GM19239 (cell line): ENCODE measurements around the gene ZXDC.

Experiments used
- DNase-seq: peaks from one replicate; pipeline ENCODE4 v3.0.0; 2011; ENCODE audit warnings: low spot score; ENCODE audit not compliant: insufficient read length
- FAIRE-seq: peaks from 2 replicates; lab custom pipeline; 2011; peaks lifted over from hg19 to GRCh38; lab: Jason Lieb, UNC

ZXDC gene

GRCh38 chr3:126402178-126402577 lies 73.5 kb downstream of the ZXDC start:
- DNase-seq = no peak
- FAIRE-seq = no peak

- DNase-seq (no peak), FAIRE-seq (no peak)
Measured at GRCh38 chr3:126401611-126402160, 74.0 kb downstream of the ZXDC start.

GRCh38 chr3:126399756-126400155 lies 75.9 kb downstream of the ZXDC start:
- FAIRE-seq = no peak
- no peak for DNase-seq

- DNase-seq (no peak), FAIRE-seq (no peak)
Measured at GRCh38 chr3:126399351-126399735, 76.3 kb downstream of the ZXDC start.

DNA sequence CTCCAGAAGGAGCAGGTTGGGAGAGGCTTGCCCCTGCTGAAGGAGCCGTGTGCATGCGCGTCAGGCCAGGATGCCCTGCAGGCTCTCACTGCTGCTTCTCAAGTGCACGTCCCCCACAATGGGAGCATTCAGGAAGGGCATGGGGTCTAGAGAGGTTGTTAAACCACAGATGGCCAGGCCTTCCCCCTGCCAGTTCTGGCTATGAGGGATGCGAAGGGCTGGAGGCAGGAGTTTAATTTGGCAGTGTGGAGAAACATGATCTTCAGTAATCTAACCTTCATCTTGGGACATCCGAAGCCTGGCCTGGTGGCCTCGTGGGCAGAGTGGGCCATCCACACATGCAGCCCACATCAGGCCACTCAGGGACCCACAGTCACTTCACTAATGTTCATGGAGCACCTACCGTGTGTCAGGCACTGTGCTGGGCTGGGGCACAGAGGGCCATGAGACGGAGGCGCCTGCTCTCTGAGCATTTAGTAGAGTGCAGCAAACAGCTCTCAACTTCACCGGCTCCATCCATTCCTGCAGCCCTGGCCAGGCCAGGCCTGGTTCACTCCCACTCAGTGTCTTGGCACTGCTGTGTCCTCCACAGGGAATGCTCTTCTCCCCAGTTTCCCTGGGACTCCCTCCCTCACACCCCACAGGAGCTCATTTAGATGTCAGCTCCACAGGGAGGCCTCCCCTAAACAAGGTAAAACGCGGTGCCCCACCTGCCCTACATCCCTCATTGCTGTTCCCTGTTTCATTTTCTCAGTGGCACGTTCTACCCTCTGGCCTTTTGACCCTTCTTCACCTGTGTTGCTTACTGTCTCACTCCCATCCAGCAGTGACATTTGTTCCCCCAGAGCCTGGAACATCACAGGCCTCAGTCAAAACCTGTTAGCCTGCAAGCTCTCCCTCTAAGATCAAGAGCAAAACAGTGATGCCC lies 77.0 kb downstream of the ZXDC start:
- FAIRE-seq (peak; percentile 68), DNase-seq (no peak)

- FAIRE-seq (no peak), DNase-seq (no peak)
Measured at GRCh38 chr3:126397610-126398422, 77.9 kb downstream of the ZXDC start.

DNA sequence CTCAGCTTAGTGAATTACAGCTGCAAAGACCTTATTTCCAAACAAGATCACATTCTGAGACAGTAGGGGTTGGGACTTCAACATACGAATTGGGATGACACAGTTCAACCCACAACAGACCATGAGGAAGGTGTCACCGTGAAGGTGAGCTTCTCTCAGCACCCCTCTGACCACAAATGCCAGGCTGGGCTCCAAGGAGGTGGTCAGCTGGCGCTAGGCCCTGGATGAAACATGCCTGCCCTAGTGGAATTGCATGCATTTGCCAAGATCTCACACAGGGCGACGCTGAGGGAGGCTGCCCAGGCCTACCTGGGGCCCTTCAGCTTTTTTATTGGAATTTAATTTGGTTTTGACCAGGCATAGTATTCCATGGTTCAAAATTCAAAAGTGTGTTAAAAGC lies 79.2 kb downstream of the ZXDC start:
- DNase-seq (no peak), FAIRE-seq (no peak)

DNA sequence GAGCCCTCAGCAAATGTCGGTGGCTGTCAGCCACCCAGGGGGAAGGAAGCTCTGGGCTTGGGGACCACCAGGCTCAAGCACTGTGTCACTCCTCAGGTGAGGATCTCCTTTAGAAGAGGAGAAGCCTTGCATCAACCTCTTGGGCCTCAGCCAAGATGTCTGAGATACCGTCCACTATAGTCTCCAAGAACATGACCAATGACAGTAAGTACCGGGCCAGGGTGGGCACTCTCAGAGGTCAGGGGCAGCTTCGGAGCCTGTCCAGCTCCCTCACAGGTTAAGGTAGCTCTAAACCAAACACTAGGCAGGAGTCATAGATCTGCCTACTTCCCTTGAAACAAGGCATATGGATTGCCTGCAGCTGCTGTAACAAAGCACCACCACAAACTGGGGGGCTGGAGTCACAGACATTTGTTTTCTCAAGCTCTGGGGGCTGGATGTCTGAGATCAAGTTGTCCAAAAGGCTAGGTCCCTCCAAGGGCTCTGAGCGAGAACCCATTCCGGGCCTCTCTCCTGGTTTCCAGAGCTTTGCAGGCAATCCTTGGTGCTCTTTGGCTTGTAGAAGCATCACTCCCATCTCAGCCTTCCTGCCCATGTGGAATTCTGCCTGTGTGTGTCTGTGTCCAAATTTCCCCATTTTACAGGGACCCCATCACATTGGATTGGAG lies 79.7 kb downstream of the ZXDC start:
- no peak for FAIRE-seq
- DNase-seq = no peak

DNA sequence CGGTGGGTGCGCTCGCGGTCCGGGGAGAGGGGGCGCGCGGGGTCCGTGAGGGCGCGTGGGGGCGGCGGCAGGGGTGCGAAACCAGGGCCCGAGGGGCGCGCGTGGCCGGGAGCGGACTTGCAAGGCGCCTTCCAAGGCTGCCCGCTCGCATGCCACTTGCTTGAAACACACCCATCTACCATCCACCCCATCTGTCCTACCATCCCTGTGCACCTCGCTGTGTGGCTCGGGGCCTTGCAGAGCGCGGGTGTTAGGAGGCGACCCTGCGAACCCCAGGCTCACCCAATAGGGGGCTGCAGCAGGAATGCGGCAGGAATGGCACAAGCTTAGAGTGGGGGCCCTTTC lies 80.7 kb downstream of the ZXDC start:
- no peak for FAIRE-seq
- no peak for DNase-seq

DNA sequence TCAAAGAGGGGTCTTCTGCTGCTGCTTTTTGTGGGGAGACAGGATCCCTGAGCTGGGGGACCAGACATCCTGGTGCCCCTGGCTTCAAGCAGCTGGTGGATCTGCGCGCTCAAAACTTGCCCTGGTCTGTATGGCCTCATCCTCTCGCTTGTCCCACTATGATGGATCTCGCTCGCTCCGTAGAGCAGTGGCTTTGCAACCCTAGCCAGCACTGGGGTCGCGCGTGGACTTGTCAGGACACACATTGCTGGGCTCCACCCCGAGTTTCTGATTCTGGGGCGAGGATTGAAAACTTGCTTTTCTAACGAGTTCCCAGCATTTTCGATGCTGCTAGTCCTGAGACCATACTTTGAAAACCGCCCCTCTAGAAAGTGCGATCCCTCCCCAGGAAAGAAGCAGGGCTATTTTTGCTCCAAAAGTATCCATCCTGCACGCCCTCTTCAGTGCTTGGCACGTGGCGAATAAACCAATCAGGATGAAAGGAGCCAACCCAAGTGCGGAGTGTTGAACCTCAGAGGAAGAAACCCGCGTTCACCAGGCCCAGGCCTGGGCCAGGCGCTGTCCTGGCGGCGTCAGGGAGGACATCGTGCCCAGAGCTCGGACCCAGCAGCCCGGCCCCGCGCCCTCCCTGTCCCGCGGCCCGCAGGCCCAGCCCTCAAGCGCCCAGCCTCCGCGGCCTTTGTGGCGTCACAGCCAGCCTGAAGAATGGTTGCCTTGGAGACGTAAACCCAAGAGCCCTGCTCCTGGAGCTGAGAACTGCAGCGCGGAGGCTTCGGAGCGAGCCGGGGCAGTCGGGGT lies 81.3 kb downstream of the ZXDC start, which contains the start of gene CFAP100:
TSS of gene CFAP100 (plus strand) at position 731 of the 798 bp plus-strand sequence. CDS start 1,092 bp downstream, outside the sequence.
- no peak for DNase-seq
- FAIRE-seq = no peak

DNA sequence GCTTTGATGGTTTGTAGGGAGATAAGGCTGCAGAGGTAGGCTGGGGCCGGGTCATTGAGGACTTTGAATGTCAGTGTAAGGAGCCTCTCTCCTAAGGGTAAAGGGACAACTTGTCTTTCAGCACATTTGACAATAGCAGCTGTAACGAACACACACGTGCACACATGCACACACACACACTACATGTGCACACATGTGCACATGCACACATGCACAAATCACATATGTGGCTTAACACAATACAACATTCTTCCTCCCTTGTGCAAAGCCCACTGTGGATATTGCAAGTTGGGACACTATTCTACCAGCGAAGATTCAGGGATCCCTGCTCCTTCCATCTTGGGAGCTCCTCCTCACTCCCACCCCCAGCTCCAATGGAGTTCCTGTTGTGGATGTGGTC lies 82.1 kb downstream of the ZXDC start:
- DNase-seq = no peak
- no peak for FAIRE-seq

- FAIRE-seq = no peak
Measured at GRCh38 chr3:126392246-126392645, 83.4 kb downstream of the ZXDC start.

GRCh38 chr3:126391631-126392030 lies 84.1 kb downstream of the ZXDC start:
- no peak for FAIRE-seq
- no peak for DNase-seq

More at GRCh38 chr3:126392246-126392645, 83.4 kb downstream of the ZXDC start:
- DNase-seq = no peak

GRCh38 chr3:126390751-126391150 lies 84.9 kb downstream of the ZXDC start:
- DNase-seq (no peak), FAIRE-seq (no peak)

- FAIRE-seq = no peak
- no peak for DNase-seq
Measured at GRCh38 chr3:126390201-126390600, 85.5 kb downstream of the ZXDC start.

DNA sequence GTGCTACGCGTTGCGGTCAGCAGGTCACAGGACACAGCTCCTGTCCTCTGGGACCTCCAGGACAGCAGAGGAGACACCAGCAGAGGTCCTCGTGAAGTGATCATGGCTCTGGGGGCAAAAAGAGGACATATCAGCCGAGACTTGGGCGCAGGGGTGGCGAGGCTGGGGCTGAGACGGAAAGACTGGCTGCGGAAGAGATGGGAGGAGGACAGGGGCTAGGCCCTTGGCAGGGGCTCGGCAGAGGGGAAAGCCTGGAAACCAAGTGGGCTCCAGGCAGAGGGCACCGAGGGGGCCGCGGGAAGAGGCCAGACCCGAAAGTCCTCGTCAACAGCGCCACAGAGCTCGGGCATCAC lies 85.9 kb downstream of the ZXDC start:
- FAIRE-seq = no peak
- no peak for DNase-seq

GRCh38 chr3:126389112-126389793 lies 86.4 kb downstream of the ZXDC start:
- FAIRE-seq (peak; percentile 28), DNase-seq (peak; percentile 73)
